ENCODE measurements around the gene DHRS7B.
"Not testable (repeated sequence)": the region's sequence is repeated elsewhere in the genome, so short reads cannot be mapped to it uniquely, and the experiment has no call there.

Gene DHRS7B

GRCh38 chr17:21177854-21178600 is 51.3 kb downstream of the DHRS7B start:
- DNase-seq: no peak

DNA sequence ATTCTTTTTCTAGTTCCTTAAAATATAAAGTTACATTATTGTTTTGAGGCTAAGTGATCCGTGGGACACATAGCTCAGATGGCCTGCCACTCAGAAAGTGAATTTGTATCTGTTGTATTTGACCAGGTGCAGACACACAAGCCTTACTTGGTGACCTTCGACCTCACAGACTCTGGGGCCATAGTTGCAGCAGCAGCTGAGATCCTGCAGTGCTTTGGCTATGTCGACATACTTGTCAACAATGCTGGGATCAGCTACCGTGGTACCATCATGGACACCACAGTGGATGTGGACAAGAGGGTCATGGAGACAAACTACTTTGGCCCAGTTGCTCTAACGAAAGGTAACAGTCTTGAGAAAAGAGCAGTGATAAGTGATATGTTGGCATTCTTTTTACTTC is 56.7 kb downstream of the DHRS7B start:
- no peak for DNase-seq

DNA sequence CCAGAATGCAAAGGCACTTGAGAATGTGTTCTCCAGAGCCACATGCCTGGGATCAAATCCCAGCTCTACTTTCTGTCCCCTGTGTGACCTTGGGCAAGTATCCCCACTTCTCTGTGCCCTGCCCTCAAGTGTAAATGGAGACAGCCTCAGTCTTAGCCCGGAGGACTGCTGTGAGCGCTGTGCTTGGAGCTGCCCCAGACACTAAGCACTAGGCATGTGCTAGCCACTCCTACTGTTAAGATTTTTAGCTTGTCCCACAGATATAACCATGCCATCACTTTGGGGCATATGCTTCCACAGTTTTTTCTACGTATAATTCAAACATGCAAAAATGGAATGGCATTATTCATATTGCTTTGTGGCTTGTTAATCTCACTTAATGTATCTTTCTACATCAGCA is 57.8 kb downstream of the DHRS7B start:
- DNase-seq: no peak

- no peak for DNase-seq
Observed at GRCh38 chr17:21185061-21185460, 58.3 kb downstream of the DHRS7B start.

DNA sequence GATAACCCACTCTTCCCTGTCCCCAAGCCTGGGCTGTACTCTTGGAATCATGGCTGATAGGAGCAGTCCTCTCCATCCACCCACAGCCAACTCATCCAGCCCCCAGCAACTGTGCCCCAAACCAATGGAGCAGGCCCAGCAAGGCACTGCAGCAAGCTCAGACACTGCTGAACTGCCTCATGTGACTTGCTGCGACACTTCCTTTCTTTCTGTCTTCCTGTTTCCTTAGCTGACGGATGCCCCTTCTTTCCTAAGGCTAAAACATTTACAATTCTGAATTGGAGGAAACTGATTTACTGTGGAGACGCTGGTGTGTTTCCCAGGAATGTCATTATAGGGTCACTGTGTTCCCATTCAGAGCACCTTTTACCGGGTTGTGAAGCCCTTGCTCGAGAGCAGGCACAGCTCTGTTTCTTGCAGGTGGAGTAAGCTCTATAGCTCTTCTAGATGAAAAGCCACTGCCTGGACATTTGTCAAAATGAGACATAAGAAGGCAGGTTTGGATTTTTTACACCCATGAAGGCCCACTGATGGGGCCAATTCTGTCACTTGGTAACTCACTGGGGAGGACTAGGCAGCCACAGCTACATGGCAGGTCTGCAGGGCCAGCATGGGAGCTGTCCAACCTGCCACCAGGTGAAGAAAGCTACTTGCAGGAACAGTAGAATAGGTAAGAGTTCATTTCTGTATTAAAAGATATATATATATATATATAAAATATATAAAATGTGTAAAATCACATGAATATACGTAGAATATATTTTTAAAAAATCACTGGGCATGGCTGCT is 59.8 kb downstream of the DHRS7B start:
- no peak for DNase-seq

GRCh38 chr17:21189361-21189760 is 62.6 kb downstream of the DHRS7B start:
- DNase-seq: no peak

DNA sequence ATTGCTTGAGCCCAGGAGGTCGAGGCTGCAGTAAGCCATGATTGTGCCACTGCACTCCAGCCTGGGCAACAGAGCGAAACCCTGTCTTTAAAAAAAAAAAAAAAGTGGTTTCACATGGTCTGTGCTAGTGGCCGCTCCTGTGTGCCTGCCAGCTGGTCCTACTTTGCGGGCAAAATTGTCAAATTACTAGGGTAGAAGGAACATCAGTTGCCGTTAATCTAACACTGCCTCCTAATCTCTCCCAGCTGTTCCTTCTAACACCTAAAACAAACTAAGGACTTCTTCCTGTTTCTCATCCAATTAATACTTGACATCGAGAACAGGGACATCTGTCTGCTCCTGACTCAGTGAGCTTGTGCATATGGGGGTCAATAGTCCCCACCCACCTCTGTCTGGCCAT is 63.3 kb downstream of the DHRS7B start:
- no peak for DNase-seq

DNA sequence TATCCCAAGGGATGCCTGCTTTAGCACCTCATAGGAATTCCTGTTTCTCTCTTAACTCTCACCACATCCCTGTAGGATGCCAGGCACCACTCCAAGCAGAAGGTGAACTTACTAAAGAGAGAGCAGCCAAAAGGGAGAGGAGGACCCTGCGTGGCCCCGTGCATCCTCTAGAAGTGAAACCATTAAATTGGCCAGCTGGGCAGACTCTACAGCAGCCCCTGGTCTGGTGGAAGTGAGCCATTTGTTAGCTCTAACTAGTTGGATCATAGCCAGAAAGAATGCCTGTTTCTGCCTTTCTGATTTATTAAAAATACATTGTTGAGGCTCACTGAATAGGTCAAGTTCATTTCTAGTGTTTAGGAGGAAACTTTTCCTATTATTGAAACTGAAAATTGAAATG is 64.9 kb downstream of the DHRS7B start:
- DNase-seq: no peak

DNA sequence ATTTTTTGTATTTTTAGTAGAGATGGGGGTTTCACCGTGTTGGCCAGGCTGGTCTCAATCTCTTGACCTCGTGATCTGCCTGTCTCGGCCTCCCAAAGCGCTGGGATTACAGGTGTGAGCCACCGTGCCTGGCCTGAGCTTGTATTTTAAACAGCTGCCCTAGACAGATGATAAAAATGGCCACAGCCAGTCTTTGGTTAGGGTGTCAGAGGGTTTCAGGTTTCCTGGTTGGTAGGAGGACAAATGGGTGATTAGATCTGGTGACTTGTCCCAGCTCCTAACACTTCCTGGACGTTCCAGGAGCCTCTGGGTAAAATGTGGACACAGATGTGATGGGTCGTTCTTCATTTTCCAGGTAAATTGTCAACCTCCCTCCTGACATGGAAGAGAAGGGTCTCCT is 65.7 kb downstream of the DHRS7B start:
- DNase-seq: not testable (repeated sequence)

- no peak for DNase-seq
Observed at GRCh38 chr17:21193031-21193430, 66.3 kb downstream of the DHRS7B start.

- DNase-seq: no peak
Observed at GRCh38 chr17:21194226-21194625, 67.5 kb downstream of the DHRS7B start.

GRCh38 chr17:21194703-21195102 is 67.9 kb downstream of the DHRS7B start:
- no peak for DNase-seq

DNA sequence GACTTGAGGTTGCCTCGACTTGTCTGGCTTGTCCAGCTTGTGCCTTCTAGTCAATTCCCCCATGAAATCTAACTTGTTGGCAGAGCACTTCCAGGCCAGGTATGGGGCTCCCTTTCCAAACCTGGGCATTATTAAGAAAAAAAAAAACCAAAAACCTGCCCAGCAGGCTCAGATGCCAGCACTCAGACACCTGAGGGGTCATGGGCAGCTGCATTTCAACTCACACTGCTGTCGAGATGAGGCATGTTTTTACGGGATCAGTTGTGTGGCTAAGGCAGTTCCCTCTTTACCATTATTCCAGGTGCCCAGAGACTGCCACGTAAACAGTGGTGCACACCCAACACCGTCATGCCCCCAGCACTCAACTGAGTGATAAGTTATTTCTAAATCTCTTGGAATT is 69.4 kb downstream of the DHRS7B start:
- DNase-seq: no peak

DNA sequence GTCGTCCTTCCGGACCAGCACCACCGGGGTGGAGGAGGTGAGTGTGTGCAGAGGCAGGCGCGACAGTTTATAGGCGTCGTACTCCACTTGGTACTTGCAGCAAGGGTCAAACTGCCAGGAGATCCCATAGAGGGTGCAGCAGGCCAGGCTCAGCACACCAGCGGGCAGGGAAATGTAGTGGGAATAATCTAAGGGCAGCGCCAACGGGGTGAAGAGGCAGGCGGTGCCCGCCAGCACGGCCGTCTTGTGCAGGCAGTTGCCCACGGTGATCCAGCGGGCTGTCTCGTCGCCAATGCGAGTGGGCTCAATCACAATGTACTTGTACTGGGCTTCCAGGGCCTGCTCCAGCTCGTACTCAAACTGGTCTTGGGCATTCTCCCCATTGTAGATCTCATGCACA is 71.6 kb downstream of the DHRS7B start:
- no peak for DNase-seq

- no peak for DNase-seq
Observed at GRCh38 chr17:21199311-21199710, 72.5 kb downstream of the DHRS7B start.

DNA sequence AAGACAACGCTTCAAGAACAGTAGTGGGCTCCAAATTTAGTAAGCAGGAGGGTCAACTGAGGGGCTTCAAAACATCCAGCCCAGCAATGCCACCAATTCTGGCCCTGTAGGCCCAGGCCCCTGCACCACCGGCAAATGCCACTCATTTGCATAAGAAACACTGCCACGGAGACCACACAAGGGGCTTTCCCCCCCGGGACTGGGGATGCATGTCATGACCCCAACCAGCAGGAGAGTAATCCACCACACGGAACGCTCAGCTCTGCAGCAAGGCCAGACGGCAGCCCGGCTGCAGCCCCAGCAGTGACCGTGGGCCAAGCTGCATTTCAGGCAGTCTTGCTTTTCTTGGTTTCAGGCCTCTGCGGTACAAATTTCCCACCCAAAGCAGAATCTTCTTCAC is 73.1 kb downstream of the DHRS7B start:
- no peak for DNase-seq

DNA sequence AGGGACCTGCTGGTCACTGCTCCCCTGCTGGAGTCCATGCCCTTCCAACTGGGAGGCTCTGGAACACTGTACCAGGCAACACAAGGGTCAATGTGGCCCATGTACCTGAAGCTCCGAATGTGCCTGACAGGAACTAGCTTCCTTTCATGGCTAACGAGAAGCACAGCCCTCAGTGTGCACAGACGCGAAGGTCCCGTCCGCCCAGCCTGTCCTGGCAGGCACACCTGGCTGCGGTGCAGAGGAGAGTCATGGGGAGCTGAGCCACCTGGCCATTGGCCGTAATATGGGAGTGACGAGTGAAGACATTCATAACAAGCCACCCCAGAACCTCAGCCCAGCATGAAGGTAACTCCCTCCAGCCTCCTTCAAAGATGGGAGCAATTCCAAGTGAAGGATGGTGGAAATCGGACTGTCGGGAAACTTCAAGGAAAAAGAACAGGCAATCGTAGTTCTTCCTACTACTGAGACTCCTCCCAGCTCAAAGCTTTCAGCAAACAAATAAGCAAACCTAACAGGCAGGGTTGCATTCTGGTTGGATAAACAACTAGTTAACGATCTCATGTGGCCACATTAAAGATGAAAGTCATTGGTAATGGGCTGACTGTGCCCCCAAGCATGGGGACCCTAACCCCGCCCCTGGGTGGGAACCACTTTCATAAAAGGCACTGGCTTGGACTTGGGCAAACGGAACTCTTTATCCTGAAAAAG is 74.0 kb downstream of the DHRS7B start:
- DNase-seq: no peak

- no peak for DNase-seq
Observed at GRCh38 chr17:21201298-21201595, 74.5 kb downstream of the DHRS7B start.

GRCh38 chr17:21201874-21202273 is 75.1 kb downstream of the DHRS7B start:
- no peak for DNase-seq

DNA sequence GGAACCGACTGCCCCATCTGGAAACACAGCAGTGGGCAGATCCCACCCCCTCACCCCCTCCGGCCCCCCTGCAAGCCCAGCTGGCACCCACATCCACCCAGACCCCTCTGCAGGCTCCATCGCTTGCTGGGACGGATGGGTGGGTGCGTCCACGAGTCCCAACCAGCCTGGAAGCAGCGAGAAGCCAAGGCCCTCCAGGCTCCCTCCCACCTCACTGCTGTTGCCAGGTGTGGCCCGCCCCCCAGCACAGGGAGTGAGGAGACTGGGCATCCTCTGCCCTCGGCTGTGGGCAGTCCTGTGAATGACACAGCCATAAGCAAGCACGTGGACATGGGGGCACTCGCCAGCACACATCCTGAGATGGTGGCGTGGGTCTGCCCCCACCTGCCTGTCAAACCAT is 75.7 kb downstream of the DHRS7B start:
- DNase-seq: no peak

DNA sequence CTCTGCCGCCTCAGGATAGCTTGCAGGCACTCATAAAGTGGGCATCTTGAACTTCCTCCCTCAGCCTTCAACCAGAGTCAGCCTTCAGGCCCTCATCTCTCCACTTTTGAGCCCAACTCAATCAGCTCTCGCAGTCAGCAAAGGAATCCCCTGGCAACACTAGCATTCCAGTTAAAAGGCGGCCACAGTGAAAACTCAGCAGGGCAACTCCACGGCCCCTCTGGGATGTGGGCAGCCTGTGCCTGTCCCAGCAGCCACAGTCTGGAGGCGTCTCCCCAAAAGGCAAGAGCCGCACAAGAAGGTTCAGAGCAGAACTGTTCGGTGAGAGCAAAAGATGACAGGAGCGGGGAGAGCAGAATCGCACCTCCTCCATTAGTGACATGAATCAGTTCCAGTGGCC is 78.2 kb downstream of the DHRS7B start:
- no peak for DNase-seq

GRCh38 chr17:21208352-21208751 is 81.6 kb downstream of the DHRS7B start:
- no peak for DNase-seq

GRCh38 chr17:21209511-21210175 is 82.9 kb downstream of the DHRS7B start:
- no peak for DNase-seq

Data from CD4-positive, alpha-beta T cell treated with Interleukin-6 for 4 hours (primary cell).